NCI-H2227 (cell line): ENCODE measurements around the gene SINHCAF.
"Not testable (repeated sequence)": the region's sequence is repeated elsewhere in the genome, so short reads cannot be mapped to it uniquely, and the experiment has no call there.

Experiments
- DNase-seq: peaks from one replicate; lab custom pipeline; 2025; ENCODE audit not compliant: unreplicated experiment; lab: John Stamatoyannopoulos, UW

Gene SINHCAF

DNA sequence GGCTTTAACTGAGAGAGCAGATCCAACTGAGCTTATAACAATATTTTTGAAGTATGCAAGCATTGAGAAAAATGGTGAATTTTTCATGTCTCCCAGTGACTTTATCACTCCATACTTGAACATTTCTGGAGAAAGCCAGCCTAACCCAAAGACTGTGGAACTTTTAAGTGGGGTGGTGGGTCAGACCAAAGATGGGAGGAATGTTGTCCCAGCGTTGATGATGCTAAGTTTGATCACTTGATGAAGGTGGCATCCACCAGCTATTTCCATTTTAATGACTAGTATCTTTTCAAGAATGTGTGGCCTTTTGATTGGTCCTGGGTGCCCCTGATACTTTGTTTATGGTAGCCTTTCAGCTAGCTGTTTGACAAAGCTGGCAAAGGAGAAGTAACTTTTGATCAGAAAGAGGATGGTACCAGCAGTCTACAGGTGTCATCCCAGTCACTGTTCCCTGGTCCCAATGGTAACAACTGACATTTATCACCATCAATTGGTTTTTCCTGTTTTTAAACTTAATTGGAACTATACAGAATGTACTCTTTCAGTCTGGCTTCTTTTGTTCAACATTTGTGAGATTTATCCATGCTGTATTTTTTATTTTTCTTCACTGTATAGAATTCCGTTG, 14.2 kb downstream of the SINHCAF start:
- no peak for DNase-seq

DNA sequence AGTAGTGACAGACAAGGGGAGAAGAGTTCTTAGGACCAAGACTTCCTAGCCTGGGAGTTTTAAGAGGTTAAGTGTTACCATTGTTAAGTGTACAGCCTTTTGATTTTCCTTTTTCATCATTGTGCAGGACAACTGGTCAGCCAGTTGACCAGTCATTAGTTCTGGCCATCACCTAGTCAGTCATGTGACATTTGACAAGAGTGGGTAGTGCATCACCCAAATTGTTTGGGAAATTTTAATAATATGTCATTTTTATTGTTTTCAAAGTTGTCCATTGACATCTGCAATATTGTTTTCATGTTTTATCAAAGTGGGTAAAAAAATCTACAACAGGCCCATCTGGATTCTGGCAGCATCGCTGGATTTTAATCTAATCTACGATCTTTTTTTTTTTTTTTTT, 15.5 kb downstream of the SINHCAF start:
- no peak for DNase-seq

DNA sequence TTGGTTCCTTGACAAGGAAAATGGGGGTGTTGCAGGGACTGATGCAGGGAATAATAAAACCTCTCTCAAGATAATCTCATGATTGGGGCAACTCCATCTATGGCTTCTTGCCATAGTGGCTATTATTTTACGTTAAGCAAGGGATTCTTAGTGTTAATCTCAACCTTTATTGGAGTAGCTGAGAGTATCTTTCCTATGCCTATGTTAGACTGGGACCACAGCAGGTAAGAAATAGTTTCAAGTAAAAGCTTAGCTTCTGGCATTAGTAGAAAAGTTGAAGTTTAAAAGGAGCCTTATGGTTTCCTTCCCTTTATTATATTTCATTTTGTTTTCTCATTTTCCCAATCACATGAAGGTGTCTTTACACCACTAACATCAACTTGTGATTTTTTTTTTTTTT, 16.7 kb downstream of the SINHCAF start:
- no peak for DNase-seq

DNA sequence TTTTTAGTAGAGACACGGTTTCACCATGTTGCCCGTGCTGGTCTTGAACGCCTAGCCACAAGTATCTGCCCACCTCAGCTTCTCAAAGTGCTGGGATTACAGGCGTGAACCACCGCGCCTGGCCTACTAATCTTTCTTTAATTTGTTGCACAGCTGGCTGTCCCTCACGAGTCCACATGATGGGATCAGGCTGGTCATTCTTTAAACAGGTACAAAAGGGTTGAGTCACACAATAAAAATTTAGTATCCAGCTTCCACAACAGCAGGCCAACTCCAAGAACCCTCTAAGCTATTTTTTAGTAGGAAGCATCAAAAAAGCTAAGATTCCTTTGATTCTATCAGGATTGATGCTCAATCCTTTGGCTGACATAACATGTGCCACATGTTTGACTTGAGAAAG, 17.8 kb downstream of the SINHCAF start:
- no peak for DNase-seq

DNA sequence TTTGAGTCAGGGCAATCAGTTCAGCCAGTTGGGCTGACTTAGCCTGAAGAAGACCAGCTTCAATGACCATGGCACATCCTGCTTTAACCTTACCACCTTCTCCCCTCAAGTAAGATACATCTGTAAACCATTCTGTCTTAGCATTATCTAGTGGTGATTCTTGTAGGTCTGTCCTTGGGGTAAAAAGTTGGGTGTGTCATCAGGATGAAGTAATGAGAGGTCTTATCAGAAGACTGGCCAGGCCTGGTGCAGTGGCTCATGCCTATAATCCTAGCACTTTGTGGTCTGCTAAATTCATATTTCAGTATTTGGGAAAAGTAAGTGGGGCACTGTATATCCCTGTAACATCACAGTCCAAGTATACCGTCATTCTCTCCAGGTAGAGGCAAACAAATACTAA, 19.1 kb downstream of the SINHCAF start:
- no peak for DNase-seq

DNA sequence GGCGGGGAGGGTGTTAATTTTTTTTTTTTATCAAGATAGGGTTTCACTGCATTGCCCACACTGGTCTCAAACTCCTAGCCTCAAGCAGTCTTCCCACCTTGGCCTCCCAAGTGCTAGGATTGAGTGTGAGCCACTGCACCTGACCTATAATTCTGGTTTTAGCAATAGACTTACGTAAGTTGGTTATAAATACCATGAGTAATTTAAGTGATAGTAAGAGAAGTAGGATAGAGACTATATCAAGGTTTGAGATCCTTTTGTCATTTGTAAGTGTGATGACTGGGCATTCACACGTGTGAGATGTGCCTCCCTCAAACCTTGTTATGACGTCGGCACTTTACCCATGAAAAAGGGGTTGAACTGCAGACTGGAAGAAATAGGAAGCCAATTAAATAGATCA, 22.5 kb downstream of the SINHCAF start:
- no peak for DNase-seq

DNA sequence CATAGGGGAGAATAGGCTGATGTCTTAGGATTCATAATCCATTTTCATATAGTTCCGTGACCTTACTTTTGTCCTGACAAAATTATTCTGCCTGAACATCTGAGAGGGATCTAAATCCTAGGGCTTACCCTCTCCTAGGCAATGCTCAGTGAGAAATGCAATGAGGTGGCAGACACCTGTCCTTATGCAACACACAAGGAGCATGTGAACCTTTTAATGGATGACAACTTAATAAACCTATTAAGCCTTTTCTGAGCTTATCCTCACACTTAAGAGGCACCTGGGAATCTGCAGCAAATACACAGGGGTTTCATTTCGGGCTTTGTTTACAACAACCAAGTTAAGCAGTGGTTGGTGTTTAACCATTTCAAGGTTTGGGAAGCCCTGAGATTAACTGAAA, 24.6 kb downstream of the SINHCAF start:
- DNase-seq = no peak

DNA sequence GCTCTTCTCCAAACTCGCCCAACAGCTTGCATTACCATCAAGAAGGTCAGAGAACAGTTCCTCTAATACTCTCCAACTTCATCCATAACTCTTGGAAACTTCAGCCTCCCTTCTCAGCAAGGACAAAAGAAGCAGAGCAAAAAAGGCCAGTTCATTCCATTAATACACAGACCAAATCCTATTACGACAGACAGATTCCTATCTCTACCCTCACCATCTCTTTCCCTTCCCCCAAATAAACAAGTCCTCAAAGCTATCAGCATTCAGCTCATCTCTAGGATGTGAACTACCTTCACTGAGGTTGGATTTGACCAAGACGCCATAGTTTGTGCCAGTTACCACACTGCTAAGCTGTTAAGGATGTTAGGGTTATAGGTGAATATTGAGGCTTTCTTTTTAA, 25.2 kb downstream of the SINHCAF start:
- DNase-seq = no peak

DNA sequence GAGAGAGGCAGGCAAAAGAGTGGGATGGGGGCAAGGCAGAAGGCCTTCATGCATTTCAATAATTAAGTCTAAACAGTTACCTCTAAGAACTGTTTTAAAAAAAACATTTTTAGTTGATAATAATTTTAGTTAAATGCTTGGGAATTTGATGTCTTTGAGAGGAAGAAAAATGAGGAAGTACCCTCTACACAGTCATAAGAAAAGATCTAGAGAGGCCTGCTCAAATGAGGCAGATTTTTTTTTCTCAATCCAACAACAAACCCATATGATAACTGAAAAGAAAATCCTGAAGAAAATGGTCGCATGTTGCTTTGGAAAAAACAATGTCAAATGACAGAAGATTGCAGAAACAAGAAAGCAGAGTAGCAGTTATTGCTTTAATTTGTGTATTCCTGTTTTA, 25.6 kb downstream of the SINHCAF start:
- no peak for DNase-seq

DNA sequence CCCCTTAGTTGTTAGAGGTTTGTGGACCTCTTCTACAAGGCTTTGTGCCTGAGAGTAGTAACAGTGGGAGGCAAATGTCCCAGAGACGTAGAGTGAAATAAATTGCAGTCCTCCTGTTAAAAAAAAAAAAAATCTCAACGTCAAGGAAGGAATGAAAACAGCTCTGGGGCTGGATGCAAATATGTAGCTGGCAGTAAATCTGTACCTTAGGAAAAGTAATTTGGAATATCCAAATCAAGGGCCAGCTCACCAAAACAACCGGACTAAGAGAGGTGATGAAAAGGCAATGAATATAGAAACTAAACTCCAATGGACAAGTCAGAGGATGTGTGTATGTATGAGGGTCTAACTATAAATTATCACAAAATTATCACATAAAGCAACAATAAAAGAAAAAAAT, 27.0 kb downstream of the SINHCAF start:
- no peak for DNase-seq

DNA sequence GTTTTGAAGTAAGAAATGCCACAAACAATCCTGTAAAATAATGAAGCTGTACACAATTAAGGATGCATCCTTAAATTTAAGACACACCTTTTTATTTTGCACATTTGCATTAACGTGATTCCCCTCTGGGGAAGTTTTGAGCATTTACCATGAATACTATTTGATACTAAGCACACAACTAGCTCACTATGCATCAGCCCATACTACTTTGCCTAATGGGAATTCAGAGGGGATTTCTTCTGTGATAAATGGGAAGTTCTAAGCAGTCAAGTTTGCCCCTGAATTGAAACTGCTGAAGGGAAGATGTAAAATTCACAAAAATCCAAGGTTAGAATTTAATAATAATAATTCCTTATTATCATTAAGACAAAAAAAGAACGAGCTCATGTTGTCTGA, 27.4 kb downstream of the SINHCAF start:
- no peak for DNase-seq

DNA sequence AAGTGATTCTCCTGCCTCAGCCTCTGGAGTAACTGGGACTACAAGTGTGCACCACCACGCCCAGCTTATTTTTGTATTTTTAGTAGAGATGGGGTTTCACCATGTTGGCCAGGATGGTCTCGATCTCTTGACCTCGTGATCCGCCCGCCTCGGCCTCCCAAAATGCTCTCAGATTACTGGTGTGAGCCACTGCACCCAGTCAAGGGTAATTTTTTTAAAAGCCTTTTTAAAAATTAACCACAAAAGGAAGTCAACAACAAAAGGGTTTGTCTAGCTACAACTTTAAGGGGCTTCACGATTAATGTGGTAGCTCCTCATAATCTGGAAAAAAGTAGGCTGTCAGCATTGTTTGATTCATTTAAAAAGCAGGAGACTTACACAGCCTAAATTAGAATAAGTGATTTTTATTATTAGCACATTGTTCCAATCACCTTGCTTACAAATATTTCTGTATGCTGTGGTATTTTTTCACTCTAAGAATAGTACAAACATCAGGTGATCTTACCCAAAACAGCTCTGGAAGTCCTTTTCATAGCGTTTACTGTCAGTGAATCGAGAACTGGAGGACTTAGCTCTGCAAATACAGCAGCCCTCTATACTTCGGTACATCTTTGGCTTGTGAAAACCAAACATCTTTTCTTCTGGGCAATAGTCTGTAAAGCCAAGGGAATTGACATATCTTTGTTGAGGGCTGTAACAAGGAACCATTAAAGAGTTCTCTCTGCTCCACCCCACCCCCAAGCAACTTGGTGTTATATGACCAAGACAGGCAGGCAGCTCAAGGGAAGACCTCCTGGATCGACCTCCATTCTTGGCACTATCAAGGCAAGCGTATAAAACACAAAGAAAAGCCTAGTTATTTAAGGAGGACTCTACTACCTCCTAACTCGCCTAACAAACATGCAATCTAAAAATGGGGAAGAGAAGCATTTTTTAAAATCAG, 28.1 kb downstream of the SINHCAF start:
- no peak for DNase-seq

DNA sequence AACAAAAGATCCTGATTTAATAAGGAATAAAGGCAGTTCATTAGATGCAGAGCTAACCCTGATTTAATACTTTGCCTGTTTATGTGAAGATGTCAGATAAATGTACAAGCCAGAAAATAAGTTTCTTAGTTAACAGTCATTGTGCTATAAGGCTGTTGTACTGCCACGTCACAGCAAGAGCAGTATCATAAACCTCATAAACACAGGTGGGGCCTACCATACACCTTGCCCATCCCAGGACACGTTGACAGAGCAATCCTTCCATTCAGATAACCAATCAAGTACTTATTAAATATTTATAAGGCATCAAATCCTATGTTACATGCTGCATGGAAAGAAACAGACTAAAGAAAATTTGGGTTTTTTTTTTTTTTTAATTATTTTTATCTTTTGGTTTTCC, 36.5 kb downstream of the SINHCAF start:
- DNase-seq = no peak

DNA sequence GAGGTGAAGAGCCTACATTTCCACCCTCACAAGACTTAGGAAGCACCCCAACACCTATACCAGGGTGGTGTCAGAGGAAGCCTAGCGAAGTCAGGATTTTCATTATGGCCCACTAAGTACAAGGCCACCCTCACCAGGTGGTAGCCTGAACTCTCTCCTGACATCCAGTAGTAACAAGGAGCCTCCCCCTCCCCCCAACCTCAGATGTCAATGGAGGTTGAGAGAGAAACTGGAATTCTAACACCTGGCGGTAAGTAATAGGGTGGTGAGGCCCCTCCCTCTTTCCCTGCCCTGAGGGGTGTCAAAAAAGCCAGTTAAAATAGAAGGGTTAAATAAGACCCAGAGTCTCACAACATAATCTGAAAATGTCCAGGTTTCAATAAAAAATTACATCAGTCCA, 37.6 kb downstream of the SINHCAF start:
- DNase-seq = no peak

DNA sequence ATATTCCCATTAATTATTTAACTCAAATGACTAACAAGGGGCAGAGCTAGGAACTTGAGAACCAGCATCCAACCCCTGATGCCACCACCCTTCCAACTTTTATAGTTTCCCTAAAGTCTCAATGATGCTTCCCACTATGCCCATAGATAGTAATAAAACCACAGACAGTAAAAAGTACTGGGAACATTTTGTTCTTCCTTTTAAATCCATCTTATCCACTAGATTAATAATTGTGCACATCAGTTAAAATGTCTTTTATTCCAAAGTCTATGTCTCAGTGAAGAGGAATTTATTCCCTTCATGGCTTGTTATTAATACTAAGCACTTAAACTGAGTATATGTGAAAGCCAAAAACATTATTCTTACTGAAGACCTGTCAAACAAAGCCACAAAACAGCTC, 45.8 kb downstream of the SINHCAF start:
- DNase-seq = no peak

DNA sequence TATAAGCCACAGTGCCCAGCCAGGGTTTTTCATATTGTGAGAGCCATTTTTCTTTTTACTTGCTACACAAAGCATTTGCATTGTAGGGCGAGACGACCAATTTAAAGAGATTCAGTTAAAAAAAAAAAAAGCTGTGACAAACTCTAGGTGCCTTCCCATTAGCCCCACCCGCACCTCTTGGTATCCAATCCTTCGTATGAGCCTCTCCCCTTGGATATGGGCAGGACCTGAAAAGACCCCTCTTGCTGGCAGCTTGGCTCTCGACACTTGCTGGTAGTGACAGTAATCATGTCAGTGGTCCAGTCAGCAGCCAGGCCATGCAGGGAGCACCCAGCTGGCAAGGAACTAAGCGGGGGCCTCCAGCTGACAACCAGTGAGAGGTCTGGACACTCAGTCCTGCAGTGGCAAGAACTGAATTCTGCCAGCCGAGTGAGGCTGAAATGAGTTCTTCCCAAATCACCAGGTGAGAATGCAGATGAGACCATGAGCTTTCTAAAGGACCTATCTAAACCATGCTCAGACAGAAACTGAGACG, 46.5 kb downstream of the SINHCAF start:
- no peak for DNase-seq

DNA sequence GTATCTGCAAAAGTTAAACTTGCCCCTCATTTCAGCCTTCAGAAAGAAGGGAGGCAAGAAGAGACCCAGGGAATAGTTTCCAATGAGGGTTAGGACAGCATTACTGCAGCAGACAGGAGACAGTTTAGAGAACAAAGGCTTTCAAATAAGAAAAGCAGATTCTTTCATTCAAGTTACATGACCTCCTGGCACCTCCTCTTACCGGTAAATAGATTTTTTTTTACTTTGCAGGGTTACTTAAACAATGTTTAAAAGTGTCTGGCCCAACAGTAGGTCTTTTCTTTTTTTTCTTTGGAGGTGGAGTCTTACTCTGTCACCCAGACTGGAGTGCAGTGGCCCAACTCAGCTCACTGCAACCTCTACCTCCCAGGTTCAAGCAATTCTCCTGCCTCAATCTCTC, 47.1 kb downstream of the SINHCAF start:
- no peak for DNase-seq

DNA sequence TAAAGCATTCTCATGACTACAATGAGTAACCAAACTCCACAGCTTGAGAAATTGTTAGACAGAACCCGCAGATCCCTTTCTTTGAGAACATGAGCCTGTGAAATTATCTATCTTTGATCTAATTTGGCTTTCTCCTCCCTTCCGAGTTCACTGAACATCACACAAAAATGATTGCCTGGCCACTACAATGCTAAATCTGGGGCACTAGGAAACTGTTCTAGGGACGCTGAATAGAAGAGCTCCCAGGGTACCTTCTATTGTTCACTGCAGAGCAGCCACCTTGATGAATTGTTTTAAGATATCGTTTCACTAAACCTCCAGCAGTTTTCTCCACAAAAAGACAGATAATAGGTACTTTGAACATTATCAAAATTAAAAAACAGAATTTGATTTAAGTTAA, 47.5 kb downstream of the SINHCAF start:
- no peak for DNase-seq

DNA sequence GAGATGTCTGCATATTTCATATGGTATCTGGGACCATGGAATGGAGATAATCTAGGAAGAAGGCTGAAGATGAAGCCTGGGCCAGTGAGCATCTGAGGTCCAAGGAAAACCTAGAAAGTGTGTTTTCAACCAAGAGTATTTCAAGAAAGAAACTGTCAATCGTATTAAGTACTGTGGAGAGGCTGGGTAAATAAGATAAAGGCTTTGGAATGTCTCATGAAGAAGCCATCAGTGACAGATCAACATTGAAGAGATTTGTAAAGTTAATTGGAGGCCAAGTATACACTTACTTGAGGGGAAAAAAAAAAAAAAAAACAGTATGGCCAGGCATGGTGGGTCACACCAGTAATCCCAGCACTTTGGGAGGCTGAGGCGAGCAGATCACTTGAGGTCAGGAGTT, 48.9 kb downstream of the SINHCAF start:
- no peak for DNase-seq

DNA sequence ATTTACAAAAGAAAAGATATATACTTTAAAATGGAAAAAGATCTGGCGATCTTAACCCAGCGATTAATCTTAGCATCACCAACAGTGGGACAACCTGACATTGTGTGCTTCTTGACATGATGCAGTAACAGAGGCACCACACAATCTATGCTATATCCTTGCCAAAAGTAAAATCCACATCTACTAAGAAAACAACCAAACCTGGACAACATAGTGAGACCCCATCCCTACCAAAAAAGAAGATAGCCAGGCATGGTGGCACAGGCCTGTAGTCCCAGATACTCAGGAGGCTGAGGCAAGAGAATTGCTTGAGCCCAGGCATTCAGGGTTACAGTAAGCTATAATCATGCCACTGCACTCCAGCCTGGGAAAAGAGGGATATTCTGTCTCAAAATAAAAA, 50.5 kb downstream of the SINHCAF start:
- DNase-seq = no peak

DNA sequence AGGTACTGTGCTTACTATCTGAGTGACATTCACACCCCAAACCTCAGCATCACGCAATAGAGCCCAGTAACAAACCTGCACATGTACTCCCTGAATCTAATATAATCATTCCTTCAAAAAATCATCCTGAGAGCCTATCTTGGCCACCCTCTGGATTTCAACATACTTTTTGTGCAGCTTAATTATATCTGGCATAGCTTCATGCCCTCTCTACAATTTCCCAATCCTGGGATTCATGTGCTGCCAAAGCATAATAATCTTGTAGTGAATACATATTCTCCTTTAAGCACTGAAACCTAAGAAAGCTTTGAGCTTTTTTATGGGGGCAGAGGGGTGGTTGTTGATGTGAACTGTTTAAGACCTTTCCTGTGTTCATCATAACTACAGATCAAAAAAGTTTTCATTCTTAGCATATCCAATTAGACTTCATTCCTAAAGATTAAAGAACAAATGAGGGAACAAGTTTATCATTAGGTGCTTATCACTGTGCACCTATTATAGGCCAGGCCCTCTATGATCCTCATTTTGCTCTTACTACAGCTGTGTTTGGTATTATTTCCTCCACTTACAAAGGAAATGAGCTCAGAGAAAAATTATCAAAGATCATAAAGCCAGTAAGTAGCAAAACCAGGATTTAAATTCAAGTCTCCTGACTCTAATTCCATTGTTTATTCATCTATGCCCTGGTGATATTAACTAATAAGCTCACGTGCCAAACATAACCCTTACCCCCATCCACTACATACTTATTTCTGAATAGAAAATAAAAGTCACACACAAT, 51.2 kb downstream of the SINHCAF start:
- DNase-seq = no peak

DNA sequence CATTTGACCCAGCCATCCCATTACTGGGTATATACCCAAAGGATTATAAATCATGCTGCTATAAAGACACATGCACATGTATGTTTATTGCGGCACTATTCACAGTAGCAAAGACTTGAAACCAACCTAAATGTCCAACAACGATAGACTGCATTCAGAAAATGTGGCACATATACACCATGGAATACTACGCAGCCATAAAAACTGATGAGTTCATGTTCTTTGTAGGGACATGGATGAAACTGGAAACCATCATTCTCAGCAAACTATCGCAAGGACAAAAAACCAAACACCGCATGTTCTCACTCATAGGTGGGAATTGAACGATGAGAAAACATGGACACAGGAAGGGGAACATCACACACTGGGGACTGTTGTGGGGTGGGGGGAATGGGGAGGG, 52.2 kb downstream of the SINHCAF start:
- not testable (repeated sequence) for DNase-seq
